HG03439 (cell line): Measurements from ENCODE around the gene WFDC8.
"Not testable (repeated sequence)": the region's sequence is repeated elsewhere in the genome, so short reads cannot be mapped to it uniquely, and the experiment has no call there.

Experiments used
- ATAC-seq: cut with Tn5 transposase; IDR thresholded peaks from one replicate; pipeline ENCODE4 v1.9.1; 2021; ENCODE audit warnings: mild to moderate bottlenecking, moderate library complexity; ENCODE audit not compliant: unreplicated experiment

WFDC8 gene

DNA sequence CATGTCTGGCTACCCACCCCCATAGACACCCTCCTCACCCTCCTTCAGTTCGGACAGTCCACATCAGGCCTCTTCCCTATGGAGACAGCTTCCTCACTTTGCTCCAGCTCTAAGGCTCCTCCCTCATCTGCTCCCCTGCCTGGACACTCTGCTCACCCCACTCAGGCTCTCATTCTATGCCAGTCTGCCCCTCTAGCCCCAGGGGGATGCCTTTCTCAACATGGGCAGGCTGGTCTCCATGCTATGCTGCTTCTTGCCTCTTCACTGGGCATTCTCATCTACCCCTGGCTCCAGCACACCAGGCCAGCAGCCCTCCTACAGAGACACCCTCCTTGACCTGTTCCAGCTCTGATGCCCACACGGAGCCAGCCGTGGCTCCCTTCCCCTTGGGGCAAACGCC, at the start of gene WFDC8:
TSS of gene WFDC8 (minus strand) at position 101 of the 400 bp plus-strand sequence. CDS start at position 64, 37 bp downstream.
- no peak for ATAC-seq

DNA sequence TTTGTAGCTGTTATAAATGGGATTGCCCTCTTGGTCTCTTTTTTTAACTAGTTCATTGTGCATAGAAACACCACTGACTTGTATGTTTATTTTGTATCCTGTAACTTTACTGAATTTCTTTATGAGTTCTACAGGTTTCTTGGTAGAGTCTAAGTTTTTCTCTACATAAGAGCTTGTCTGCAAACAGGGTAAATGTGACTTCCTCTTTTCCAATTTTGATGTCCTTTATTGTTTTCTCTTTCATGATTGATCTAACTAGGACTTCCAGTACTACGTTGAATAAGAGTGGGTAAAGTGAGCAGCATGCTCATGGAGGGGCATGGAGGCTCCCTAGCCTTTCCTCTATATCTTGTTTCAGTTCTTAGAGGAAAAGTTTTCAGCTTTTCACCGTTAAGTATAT, 47.5 kb upstream of the WFDC8 start:
- no peak for ATAC-seq

DNA sequence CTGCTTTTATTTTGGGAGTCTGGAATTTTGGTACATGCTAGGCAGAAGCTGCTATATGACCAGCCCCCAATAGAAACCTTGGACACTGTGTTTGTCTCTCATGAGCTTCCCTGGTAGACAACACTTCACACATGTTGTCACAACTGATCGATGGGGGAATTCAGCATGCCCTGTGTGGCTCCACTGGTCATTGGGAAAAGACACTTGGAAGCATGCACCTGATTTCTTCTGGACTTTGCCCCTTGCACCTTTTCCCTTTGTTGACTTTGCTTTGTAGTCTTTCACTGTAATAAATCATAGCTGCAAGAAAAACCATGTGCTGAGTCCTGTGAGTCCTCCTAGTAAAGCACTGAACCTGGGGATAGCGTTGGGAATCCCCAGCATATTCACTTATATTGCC, 42.5 kb upstream of the WFDC8 start:
- no peak for ATAC-seq

DNA sequence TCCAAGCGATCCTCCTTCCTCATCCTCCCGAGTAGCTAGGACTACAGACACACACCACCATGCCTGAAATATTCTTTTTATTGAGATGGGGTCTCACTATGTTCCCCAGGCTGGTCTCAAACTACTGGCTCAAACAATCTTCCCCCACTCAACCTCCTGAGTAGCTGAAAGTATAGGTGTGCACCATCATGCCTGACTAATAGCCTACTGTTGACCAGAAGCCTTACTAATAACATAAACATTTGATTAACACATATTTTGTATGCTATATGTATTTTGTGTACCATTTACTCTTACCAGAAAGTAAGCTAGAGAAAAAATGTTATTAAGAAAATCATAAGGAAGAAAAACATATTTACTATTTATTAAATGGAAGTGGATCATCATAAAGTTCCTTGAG, 38.5 kb upstream of the WFDC8 start:
- ATAC-seq, result no peak

DNA sequence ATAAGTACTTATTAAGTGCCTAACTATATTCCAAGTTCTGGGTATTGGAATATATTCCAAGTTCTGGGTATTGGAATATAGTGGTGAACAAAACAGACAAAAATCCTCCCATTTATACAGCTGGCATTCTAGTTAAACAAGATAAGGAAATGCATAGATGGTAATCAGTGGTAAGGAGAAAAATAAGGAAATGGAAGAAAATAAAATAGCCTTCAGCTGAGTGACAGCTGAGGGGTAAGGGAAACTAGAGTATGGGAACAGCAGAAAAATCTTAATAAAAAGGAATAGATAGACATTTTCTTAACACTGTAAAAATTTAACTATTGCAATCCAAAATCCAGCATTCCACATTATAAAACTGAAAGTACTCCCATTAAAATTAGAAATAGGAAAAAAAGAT, 33.2 kb upstream of the WFDC8 start:
- ATAC-seq, result no peak

DNA sequence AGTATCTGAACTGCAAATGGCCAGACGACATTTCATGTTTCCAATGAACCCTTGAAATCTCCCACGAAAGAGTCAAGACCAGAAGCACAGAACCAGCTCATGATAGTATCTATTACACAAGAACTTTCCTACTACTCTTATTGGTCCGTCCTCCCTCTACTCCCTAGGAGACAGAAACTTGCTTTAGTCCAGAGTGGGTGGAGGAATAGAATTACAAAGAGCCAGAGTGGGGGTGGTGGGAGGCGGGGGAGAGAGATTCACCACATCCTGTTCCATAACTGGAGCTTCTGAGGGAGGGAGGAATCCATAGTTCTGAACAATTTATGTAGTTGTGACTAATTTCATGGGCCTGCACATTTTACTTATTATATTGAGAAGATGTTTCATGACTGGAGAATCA, 32.0 kb upstream of the WFDC8 start:
- ATAC-seq, result no peak

DNA sequence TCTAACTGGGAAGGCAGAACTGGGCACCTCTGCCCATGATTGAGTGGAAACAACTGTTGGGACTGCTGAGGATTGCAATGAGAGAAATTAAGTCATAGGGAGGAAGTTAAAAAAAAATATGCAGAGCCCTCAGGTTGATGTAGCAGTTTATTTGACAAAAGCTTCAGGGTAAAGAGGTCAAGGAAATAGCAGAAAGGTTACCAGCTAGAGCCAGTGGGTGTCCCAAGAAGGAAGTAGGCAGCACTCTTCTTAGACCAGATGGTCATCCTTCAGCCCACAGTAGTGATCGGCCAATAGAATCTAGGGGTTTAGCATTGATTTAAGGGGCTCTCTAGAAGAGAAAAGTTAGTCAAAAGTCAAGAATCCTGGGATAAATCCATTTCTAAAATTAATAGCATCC, 28.7 kb upstream of the WFDC8 start:
- ATAC-seq, result no peak

DNA sequence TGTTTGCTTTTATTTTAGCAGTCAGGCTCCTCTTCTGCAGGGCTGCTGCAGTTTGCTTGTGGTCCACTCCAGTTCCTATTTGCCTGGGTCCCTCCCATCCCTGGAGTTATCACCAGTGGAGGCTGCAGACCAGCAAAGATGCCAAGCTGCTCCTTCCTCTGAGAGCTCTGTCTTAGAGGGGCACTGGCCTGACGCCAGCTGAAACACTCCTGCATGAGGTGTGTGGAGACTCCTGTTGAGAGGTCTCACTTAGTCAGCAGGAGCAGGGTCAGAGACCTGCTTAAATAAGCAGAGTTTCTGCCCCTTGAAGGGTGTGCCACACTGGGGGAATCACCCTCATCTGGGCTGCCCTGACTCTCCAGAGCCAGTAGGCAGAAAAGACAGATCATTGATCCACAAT, 16.2 kb upstream of the WFDC8 start:
- no peak for ATAC-seq

DNA sequence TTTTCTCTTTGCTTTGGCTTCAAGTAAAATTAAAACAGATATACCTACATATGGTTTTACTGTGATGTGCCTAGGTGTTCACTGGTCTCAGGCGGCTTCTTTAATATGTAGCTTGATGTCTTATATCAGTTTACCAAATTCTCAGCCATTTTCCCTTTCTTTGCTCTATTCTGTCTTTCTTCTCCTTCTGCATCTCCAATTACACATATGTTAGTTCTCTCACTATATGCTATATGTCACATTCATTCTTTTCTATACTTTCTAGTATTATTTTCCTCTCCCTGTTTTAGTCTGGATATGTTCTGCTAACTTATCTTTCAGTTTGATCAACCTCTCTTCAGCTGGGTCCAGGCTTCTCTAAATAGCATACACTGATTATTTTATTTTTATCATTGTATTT, 14.4 kb upstream of the WFDC8 start:
- no peak for ATAC-seq

DNA sequence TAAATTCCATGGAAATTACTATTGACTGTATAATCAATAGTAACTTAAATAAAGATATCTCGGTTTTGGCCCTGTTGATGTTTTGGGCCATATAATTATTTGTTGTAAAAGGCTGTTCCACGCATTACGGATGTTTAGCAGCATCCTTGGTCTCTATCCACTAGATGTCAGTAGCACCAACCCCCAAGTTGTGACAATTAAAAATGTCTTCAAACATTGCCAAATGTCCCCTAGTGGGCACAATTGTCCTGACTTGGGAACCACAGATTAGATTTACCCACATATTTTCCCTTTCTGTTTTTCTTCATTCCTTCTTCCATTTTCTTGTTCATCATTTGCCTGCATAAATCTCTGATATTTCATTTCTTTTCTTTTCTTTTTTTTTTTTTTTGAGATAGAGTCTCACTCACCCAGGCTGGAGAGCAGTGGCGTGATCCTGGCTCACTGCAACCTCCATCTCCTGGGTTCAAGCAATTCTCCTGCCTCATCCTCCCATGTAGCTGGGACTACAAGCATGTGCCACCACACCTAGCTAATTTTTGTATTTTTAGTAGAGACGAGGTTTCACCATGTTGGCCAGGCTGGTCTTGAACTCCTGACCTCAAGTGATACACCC, 13.6 kb upstream of the WFDC8 start:
- ATAC-seq, result no peak

DNA sequence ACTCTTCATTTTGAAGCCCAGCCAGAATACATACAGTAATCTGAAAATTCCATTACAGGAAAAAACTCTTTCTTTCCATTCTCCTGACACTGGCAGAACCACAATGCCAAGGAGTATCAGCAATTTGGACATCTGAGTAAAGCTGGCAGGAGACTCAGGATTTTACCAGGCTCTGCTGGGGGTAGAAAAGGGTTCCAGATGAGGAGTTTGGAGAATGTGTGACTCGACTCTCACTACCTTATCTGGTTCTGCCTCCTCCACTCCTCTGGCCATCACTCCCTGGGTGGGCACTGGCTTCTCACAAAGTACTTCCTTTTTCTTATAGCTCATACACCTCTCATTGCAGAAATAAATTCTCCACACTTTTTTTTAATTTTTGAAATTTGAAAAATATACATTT, 10.6 kb upstream of the WFDC8 start:
- no peak for ATAC-seq

DNA sequence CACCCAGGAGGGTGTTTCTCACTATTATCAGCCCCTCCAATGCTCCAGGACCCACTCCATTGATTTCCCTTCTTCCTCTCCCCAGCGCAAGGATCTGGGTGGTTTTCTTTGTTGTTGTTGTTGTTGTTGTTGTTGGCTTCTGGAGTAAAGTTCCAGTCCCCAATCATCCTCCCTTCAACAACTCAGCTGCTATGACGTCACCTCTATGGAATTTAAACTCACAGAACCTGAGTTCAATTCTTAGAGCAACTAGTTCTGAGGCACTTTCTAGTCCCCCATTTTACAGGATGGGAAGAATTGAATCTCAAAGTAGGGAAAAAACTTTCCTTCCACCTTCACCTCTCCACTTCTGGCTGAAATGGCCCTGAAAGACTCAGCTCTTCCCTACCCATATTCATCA, 9.7 kb upstream of the WFDC8 start:
- ATAC-seq, result no peak

DNA sequence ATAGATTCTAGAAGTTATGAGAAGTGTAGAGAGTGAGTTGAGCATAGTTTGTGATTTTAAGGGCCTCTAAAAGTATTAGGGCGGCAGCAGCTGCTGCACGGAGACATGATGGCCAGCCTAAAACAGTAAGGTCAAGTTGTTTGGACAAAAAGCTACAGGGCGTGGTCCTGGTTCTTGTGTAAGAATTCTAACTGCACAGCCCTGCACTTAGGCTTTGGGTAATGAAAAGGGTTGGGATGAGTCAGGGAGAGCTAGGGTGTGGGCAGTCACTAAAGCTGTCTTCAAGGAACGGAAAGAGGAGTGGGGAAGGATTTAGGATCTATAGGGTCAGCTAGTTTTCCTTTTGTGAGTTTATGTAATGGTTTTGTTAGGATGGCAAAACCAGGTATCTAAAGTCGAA, 6.9 kb upstream of the WFDC8 start:
- not testable (repeated sequence) for ATAC-seq

DNA sequence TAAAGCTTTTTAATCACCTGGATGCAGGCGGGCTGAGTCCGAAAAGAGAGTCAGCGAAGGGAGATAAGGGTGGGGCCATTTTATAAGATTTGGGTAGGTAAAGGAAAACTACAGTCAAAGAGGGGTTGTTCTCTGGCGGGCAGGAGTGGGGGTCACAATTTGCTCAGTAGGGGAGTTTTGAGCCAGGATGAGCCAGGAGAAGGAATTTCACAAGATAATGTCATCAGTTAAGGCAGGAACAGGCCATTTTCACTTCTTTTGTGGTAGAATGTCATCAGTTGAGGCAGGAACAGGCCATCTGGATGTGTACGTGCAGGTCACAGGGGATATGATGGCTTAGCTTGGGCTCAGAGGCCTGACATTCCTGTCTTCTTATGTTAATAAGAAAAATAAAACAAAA, 5.2 kb upstream of the WFDC8 start:
- not testable (repeated sequence) for ATAC-seq

DNA sequence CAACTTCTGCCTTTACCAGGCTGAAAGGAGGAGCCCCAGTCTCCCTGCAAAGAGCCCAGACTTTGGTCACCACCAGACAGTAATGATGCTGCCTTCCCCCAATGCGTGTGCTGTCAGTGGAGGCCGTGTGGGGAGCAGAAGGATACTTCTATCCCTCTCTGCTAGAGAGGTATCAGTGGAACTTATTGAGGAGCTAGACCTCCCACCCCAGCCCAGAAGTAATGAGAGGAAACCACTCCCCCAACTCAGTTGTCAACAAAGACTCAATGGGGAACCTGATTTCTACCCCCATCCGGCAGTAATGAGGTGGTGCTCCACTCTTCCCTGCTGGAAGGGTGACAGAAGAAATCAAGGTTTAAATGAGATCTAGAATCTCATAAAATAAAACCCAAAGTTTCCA, 4.4 kb upstream of the WFDC8 start:
- no peak for ATAC-seq

DNA sequence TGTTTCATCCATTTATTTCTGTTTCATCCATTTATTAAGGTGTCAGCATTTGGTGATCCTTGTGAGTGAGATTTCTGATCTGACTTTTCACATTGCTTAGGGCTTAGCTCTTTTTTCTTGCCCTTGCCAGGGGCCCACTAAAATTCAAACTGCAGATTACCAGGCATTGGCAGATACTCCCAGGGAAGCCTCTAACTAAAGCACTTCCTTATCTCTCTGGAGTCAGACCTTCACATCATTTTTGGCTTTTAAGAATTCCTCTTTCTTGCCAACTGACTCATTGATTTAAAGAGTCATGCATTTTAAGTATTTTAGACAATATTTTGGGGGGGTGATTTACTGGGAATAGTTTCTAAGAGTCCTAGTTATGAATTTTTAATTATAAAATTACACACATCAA, 2.6 kb upstream of the WFDC8 start:
- no peak for ATAC-seq

DNA sequence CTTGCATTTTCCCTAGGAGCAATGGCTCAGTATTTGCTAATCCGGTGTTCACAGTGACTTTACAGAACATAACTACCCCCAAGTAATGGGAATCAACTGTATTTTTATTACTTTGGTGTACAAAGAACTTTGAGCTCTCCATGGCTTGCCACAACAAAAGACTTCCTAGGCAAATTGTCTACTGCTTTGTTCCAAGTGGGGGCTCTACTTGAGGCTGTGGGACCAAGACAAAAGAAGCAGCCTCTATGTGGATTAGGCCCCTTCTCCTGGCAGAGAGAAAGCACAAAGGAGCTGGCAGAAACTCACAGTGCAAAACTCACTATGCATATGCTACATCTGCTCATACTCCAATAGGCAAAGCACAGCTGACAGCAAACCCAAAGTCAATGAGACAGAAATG, 853 bp downstream of the WFDC8 start:
- ATAC-seq, result no peak

DNA sequence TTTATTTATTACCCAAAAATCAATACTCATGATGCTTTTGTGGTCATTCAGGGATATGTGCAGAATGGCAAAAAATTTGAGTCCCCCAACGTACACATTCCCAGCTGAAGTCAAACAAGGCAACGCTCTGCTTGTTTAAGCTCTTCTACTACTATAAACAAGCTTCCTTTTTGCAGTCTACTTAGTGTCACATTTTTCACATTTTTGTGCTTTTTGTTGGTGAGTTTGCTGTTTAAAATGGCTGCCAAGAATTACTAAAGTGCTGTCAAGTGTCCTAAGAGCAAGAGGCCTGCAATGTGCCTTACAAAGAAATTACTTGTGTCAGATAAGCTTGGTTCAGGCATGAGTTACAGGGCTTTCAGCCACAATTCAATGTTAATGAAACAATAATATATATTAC, 2.1 kb downstream of the WFDC8 start:
- ATAC-seq, result no peak

DNA sequence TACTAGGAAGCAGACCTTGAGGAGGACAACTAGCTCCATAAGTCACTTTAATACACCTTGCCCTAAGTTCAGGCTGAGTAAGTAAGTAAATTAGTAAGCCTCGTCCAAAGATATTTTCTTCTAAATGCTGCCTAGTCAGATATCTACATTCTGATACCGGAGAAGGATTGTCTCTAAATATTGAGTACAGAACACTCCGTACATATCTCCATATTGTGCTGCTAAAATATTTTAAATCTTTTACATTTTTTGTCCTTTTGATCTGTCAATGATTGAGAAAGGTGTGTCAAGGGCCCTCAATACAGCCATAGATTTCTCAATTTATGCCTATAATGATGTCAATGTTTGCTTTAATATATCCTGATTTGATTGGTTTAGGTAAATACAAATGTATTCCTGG, 3.2 kb downstream of the WFDC8 start:
- ATAC-seq, result no peak

DNA sequence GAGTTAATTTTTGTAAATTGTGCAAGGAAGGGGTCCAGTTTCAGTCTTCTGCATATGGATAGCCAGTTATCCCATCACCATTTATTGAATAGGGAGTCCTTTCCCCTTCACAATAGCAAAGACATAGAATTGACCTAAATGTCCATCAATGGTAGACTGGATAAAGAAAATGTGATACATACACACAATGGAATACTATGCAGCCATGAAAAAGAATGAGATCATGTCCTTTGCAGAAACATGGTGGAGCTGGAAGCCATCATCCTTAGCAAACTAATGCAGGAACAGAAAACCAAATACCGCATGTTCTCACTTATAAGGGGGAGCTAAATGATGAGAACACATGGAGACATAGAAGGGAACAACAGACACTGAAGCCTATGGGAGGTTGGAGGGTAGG, 9.4 kb downstream of the WFDC8 start:
- not testable (repeated sequence) for ATAC-seq

DNA sequence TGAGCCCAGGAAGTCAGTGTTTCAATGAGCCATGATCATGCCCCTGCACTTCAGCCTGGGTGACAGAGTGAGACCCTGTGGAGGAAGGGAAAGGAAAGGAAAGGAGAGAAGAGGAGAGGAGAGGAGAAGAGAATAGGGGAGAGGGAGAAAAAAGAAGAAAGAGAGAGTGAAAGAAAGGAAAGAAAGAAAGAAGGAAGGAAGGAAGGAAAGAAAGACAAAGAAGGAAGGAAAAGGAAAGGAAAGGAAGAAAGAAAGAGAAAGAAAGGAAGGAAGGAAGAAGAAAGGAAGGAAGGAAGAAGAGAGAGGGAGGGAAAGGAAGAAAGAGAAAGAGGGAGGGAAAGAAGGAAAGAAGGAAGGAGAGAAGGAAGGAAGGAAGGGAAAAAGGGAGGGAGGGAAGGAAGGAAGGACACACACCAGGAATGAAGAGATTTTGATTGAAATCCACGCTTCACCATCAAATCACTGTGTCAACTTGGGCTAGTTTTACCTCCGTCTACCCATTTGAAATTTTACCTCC, 14.3 kb downstream of the WFDC8 start:
- no peak for ATAC-seq

DNA sequence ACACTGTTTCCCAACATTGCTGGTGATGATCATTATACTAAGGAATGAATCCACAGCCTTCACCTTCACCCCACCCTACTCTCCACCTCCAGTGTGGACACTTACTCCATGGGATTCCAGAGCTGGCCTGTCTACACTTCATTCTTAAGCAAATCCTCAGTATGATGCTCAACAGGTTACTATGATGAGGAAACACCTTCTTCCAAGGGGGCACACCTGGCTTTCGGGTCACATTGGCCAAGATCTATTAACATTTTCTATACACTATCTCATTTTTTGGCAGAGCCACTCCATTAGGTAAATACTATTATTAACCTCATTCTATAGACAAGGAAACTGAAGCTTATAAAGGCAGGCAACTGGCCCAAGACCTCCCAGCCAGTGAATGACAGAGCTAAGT, 23.9 kb downstream of the WFDC8 start:
- ATAC-seq, result no peak

DNA sequence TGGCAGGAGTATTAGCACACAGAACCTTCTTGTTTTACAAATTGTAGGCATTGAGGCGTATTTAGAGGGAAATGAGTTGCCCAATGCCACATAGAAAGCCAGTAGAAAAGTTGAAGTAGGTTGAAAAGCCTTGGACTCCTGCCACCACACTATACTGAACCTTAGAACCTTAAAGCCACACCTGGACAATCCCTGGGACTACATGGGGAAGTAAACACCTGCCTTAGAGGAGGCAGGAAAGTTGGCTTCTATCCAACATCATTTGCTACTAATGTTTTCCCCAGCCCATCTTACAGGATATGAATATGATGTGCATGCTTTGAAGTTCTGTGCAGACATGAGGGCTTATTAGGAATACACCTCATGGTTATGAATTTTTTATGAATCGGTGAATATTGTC, 26.6 kb downstream of the WFDC8 start:
- no peak for ATAC-seq
